ENCODE results near the gene STEAP2.

STEAP2 gene

DNA sequence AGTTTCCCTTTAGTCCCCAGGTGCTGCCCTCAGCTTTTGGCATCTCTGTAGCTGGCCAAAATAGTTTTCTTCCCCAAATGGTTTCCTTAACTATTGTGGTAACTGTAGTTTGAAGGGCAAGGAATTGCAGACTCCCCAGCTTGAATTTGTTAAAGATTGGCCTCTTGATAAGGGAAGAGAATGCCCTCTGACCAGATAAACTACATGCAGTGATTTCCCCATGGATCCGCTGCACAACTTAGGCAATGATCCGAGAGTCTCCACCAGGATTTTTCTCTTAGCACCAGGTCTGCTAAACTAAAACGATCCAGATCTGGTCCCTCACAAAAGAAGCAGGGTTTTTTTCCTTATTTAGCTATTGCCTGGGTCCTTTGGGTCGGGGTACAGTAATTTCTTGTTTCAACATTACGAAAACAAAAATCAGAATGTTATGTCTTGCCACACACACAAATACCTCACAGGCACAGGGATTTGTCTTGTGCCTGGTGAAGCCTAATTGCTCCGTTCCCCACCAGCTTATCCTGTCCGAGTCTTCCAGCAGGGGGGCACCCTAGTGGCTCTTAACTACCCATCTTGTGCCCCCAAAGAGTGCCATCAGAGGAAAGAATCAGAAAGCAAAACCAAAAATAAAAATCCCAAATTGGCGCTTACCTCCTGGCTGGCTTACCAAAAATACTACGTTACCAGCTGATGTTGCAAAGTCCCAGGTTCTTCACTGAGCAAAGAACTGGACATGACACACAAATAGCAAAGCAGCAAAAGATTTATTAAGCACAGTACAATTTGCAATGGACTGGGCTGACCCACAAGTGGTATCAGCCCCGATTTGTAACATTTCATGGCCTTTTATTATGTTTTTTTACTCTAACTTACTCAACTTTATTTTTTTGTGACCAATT, 16.4 kb upstream of the STEAP2 start:
- DNase-seq: no peak

DNA sequence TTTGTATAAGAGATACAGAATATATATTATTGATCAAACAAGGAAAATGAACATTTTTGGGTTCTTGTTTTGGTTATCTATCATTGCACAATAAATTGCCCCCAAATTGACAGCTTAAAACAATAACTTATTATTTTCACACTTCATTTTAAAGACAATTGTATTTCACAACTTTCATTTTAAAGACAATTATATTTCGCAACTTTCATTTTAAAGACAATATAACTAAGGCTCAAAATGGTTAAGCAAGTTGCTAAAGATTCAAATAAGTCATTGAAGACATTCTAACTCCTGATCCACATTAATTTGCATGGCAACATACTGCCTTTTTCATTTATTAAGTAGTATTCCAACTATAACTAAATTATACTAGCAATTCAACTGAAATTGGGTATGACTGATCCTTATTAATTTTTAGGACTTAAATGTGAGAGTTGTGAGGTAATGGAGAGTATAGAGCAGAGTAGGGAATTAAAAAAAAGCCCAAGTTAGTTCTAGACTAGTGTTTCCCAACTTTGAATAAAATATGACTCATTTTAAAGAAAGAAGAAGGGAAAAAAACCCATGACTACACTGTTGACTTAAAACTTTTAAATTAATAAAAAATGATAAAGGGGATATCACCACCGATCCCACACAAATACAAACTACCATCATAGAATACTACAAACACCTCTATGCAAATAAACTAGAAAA, 9.9 kb upstream of the STEAP2 start:
- DNase-seq: no peak

GRCh38 chr7:90207956-90208355, 3.6 kb upstream of the STEAP2 start:
- DNase-seq: no peak

DNA sequence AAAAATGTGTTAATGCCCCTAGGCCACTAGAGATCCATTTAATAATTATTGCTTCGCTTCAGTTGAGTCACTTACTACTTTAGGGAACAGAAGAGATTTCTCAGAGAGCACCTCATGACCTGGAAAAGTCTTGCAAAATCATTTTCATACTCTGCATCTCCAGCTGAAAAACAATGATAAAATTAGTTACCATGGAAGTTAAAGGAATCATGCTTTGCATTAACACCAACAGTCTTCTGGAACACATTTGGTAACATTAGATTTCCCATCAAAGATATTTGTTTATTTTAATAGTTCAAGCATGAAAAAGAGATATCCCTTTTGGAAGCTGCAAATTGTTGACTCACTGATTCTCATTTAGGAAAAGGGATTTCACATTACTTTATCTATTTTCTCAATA, 1.8 kb upstream of the STEAP2 start:
- DNase-seq: no peak

DNA sequence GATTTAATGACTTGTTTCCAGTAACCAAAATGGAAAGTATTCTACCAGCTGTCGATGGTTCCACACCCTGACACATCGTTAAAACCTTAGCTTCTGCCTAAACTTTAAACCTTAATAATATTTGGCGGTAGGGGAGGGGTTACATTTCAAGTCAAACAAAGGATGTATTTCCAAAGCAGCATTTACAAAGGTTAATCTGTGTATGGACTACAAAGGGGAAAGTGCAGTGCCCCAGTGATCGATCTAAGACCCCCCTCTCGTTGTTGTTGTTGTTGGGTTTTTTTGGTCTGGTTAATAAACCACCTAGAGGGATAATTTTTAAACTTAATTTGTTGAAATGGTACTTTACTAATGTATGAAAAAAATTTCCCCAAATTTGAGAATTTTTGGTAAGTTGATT, 1.1 kb upstream of the STEAP2 start:
- DNase-seq: no peak

GRCh38 chr7:90210981-90211380, 559 bp upstream of the STEAP2 start:
- peak in 4 of 14 donors; percentile 5 to 44 (median 12) for DNase-seq

DNA sequence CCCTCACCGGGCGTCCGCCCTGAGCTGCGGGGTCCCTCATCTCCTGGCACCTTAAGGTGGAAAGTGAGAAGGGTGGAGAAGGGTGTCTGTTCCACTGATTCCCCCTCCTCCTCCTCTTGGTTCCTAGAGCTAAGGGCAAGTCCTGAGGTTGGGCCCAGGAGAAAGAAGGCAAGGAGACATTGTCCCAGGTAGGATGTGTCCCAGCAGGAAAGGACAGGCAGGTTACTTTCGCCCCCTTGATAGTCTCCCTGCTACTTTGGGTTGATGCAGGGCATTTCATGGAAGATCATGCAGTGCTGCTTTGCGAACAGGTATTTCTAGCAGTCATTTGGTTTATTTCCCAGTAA, 582 bp downstream of the STEAP2 start:
- peak in 2 of 14 donors; percentile 28 to 69 for DNase-seq

DNA sequence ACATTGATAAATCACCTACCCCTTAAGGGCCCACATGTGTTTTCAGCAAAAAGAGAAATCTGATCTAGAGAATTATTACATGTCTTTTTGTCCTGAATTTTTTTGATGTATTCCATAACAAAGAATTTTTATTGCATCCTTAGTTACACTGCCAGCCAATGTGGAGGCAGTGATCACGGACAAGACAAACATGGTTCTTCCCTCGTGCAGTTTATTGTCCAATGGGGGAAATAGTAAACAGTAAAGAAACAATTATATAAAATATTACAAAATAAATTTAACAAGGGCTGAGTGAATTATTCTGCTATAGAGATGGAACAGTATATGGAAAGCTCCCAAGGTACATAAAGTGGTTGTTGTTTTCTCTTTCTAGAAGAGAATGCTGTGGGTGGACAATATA, 2.0 kb downstream of the STEAP2 start:
- no peak for DNase-seq

DNA sequence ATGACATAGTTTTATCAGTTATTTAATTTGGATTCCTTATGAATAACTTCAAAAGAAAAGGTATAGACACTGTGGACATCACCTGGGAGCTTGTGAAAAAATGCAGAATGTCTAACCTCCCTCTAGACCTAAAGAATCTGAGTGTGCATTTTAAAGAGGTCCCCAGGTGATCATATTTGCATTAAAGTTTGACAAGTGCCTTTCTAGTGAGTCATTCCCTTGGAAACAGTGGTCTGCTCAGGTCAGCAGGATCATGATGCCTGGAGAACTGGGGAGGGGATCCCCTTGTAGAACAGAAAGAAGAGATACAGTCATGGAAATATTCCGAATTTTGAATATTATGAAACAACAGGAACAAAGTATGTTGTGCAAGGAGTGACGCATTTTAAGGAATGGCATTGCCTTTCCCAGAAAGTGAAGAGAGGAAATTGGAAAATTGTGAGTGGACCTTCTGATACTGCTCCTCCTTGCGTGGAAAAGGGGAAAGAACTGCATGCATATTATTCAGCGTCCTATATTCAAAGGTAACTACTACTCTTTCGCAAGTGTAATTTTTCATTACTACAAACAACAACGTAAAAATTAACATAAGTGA, 4.6 kb downstream of the STEAP2 start:
- DNase-seq: no peak

GRCh38 chr7:90216771-90217170, 5.2 kb downstream of the STEAP2 start:
- DNase-seq: no peak

DNA sequence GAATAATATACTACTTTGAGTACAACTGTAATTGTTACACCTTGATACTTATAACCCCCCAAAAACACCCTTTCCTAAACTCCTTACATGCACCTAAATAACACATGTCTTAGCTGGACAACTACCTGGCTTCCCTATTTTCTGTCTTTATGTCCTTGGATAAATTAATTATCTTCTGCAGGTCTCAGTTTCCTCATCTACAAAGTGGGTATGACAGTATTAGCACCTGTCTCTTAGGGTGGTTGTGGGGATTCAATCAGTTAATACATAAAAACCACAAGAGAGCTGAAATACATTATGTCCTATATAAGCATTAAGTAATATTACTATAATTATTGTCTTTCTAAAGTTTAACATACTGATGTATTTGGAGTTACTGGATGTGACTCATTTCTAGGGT, 10.8 kb downstream of the STEAP2 start:
- no peak for DNase-seq

DNA sequence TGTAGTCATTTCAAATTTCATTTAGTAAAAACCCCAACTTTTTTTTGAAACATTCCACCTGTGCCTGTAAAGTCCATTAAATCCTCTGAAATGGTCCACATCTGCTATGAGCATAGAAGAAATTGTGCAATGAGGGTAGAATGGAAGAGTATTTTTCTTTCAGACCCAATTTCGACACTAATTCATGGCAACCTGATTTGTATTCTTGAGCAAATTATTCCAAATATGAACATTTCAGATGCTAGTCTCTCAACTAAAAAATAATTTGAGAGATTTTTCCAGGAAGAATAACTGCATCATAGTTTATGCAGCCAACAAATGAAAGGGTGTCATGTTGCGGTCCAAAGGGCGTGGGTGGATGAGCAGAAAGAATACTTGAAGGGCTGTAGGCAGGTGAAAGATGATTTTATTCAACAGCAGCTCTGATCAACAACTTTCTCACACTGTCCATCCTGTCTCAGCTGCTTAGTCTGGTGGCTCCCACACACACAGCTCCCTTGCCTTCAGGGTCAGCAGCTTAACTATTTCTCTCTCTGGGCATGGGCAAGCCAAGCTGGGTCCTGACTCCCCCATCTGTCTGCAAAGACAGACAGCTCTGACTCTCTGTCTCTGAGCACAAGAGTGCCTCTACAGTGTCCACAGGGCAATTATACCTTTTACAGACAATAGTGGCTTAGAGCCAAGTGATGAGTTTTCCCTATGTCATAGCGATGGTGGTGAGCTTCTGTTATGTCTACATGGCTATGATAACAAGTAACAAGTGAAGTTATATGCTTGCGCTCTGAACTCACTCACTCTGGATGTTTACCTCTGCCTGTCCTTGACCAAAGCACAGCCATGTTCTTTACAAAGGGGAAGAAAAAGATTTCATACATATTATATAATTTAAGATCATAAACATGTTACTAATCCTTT, 11.5 kb downstream of the STEAP2 start:
- DNase-seq: no peak

- DNase-seq: no peak
These were observed 12.7 kb downstream of the STEAP2 start for GRCh38 chr7:90224195-90224594.

GRCh38 chr7:90225181-90225580, 13.6 kb downstream of the STEAP2 start:
- no peak for DNase-seq

DNA sequence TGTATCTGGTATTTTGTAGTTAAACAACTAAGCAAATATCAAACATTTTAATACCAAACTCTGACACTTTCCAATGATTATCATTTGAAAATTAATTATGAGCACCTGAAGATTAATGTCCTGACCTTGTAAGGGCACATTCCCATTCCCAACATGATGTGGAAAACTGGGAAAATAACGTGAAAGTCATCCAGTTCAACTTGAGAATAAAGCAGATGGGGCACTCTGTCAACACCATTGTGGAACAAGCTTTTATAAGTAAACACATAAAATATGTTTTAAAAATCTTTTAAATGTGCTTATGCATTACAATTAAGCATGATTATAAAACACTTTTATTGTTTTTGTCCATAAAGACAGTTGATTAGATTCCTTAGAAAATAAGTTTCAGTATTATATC, 14.1 kb downstream of the STEAP2 start:
- no peak for DNase-seq

DNA sequence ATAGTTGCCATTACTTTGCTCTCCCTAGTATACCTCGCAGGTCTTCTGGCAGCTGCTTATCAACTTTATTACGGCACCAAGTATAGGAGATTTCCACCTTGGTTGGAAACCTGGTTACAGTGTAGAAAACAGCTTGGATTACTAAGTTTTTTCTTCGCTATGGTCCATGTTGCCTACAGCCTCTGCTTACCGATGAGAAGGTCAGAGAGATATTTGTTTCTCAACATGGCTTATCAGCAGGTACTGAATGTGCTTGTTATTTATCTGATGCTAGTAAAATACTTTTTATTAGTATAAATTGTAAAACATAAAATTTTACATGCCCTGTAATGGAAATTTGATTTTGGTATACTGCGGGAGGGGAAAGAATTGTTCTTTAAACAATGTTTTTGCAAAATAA, 15.7 kb downstream of the STEAP2 start:
- no peak for DNase-seq

DNA sequence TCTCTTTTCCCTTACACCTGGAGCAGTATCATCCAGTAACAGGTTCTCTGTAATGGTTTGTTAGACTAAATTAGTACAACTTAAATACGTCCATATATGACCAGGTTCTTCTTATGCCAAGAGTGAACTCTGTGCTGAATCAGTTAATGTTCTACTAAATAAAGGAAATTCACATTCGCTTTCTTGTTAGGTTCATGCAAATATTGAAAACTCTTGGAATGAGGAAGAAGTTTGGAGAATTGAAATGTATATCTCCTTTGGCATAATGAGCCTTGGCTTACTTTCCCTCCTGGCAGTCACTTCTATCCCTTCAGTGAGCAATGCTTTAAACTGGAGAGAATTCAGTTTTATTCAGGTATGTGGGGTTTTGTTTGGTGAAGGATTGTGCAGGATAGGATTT, 18.1 kb downstream of the STEAP2 start:
- DNase-seq: no peak

- no peak for DNase-seq
These were observed 19.3 kb downstream of the STEAP2 start for GRCh38 chr7:90230834-90231233.

DNA sequence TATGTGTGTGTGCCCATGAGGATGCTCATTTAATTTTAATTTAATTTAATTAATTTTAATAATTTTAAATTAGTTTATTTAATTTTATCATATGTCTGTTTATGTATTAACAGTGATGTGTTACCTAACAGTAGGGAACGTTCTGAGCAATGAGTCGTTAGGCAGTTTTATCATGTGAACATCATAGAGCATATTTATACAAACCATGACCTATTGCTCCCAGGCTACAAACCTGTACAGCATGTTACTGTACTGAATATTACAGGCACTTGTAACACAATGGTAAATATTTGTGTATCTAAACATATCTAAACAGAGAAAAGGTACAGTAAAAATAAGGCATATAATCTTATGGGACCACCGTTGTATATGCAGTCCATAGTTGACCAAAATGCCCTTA, 19.8 kb downstream of the STEAP2 start:
- DNase-seq: no peak

DNA sequence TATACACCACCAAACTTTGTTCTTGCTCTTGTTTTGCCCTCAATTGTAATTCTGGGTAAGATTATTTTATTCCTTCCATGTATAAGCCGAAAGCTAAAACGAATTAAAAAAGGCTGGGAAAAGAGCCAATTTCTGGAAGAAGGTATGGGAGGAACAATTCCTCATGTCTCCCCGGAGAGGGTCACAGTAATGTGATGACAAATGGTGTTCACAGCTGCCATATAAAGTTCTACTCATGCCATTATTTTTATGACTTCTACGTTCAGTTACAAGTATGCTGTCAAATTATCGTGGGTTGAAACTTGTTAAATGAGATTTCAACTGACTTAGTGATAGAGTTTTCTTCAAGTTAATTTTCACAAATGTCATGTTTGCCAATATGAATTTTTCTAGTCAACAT, 20.9 kb downstream of the STEAP2 start:
- no peak for DNase-seq

DNA sequence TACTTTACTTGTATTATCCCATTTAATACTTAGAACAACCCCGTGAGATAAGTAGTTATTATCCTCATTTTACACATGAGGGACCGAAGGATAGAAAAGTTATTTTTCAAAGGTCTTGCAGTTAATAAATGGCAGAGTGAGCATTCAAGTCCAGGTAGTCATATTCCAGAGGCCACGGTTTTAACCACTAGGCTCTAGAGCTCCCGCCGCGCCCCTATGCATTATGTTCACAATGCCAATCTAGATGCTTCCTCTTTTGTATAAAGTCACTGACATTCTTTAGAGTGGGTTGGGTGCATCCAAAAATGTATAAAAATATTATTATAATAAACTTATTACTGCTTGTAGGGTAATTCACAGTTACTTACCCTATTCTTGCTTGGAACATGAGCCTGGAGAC, 22.0 kb downstream of the STEAP2 start:
- no peak for DNase-seq

DNA sequence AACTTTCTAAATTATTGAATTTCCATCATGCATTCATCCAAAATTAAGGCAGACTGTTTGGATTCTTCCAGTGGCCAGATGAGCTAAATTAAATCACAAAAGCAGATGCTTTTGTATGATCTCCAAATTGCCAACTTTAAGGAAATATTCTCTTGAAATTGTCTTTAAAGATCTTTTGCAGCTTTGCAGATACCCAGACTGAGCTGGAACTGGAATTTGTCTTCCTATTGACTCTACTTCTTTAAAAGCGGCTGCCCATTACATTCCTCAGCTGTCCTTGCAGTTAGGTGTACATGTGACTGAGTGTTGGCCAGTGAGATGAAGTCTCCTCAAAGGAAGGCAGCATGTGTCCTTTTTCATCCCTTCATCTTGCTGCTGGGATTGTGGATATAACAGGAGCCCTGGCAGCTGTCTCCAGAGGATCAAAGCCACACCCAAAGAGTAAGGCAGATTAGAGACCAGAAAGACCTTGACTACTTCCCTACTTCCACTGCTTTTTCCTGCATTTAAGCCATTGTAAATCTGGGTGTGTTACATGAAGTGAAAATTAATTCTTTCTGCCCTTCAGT, 25.3 kb downstream of the STEAP2 start:
- no peak for DNase-seq

Measured in C1 segment of cervical spinal cord (tissue), 14 donors.